Bronchial epithelial cell (primary cell): ENCODE data around the gene PIGR. TPM values are rescaled to one million over a fixed set of nuclear protein-coding genes. Genes with fewer than 3 reads are reported as not detected.

ENCODE experiments used
- DNase-seq: peaks from one replicate; pipeline ENCODE4 v3.0.0-alpha.2; 2010; ENCODE audit warnings: low read depth
- FAIRE-seq: peaks from 2 replicates; lab custom pipeline; 2011; peaks lifted over from hg19 to GRCh38; lab: Jason Lieb, UNC
- H3K27me3 ChIP-seq: 2 replicates; pipeline ENCODE4 v1.5.1; 2011; ENCODE audit warnings: low read length; ENCODE audit not compliant: control insufficient read depth, insufficient read depth
- H3K36me3 ChIP-seq: 2 replicates; pipeline ENCODE4 v1.5.1; 2011; ENCODE audit warnings: low read length; ENCODE audit not compliant: control insufficient read depth, insufficient read depth
- H3K4me3 ChIP-seq: 2 replicates; pipeline ENCODE4 v1.5.1; 2011; ENCODE audit warnings: mild to moderate bottlenecking, low read depth, low read length, control low read depth
- CTCF ChIP-seq: IDR thresholded peaks from 2 replicates; pipeline ENCODE4 v1.5.1; 2011; ENCODE audit warnings: mild to moderate bottlenecking, moderate library complexity, low read length, control low read depth, inconsistent platforms; ENCODE audit not compliant: insufficient read depth, severe bottlenecking
- total RNA-seq: library from RNA; depleted of rRNA; stranded (reverse); fragments of >200 nt; gene quantifications from 2 replicates; pipeline ENCODE4 v1.2.1, GENCODE V29; 2014

The PIGR gene
- total RNA-seq, 1 donor from 2014 or later = under 0.01 TPM

GRCh38 chr1:206935491-206936067 lies 10.7 kb downstream of the PIGR start:
- FAIRE-seq (no peak), DNase-seq (no peak)
- Histone ChIP-seq H3K36me3 (no peaks in the 10 kb centered on the region), H3K27me3 (no peaks in the 10 kb centered on the region), H3K4me3 (no peak overlapping the region)
- peak; percentile 22 for TF ChIP-seq CTCF

GRCh38 chr1:206933333-206933945 lies 12.8 kb downstream of the PIGR start:
- peak; percentile 41 for TF ChIP-seq CTCF
- Histone ChIP-seq H3K4me3 (no peak overlapping the region), H3K27me3 (no peaks in the 10 kb centered on the region), H3K36me3 (no peaks in the 10 kb centered on the region)
- DNase-seq (no peak), FAIRE-seq (no peak)

GRCh38 chr1:206932177-206932576 lies 14.1 kb downstream of the PIGR start:
- no peaks in the 10 kb centered on the region for H3K27me3 ChIP-seq
- H3K36me3 ChIP-seq = no peaks in the 10 kb centered on the region
- TF ChIP-seq CTCF = no peak
- FAIRE-seq = no peak
- H3K4me3 ChIP-seq = no peak overlapping the region
- no peak for DNase-seq

- Histone ChIP-seq H3K36me3 (no peaks in the 10 kb centered on the region), H3K4me3 (no peak overlapping the region), H3K27me3 (no peaks in the 10 kb centered on the region)
- TF ChIP-seq CTCF = no peak
- DNase-seq = no peak
- no peak for FAIRE-seq
These were observed 14.6 kb downstream of the PIGR start for GRCh38 chr1:206931709-206932108.

DNA sequence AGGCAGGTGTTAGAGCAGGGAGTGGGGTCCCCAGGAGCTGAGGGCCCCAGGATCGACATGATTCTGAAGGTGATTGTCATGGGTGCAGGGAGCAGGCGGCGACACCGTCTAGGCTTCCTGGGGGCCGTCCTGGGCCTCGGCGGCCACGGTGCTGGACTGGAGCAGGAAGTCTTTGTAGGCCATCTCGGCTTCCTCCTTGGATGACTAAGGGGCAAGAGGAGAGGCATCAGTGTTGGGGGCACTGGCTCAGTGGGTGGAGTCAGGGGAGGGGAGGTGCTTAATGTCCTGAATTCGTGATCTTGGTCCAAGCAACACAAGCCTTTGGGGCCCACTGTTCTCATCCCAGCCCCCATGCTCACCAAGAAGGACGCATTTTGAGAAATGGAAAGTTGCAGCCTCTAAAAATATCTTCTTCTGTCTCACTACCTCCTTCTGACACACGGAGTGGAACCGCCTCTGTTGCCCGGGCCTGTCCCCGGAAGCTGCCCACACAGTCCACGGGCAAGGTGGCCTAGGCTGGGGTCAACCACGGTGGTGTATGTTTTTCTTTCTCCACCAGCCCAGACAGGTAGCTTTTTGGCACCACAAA lies 16.0 kb downstream of the PIGR start:
- no peak for FAIRE-seq
- Histone ChIP-seq H3K4me3 (no peak overlapping the region), H3K36me3 (no peaks in the 10 kb centered on the region), H3K27me3 (no peaks in the 10 kb centered on the region)
- no peak for TF ChIP-seq CTCF
- DNase-seq = peak; percentile 34
